Neural cell (in vitro differentiated cells): ENCODE measurements around the gene PLOD2. TPM values are rescaled to one million over a fixed set of nuclear protein-coding genes. Genes with fewer than 3 reads are reported as not detected.

Experiments
- H2AFZ ChIP-seq: fragments of 200-600, 300-800 bp; sonication (generic), shearing (Covaris generic); 2 replicates; pipeline ENCODE4 v1.6.0; 2014; ENCODE audit warnings: low read depth, mild to moderate bottlenecking, antibody characterized with exemption, low read length, moderate library complexity
- H3F3A ChIP-seq: fragments of 200-600 bp; shearing (Covaris generic); 2 replicates; pipeline ENCODE4 v1.6.1; 2016; ENCODE audit warnings: mild to moderate bottlenecking, moderate library complexity, mixed read lengths, antibody characterized with exemption, low read length; ENCODE audit not compliant: insufficient read depth, poor library complexity, severe bottlenecking
- H3K27ac ChIP-seq: fragments of 200-600, 300-800 bp; sonication (generic), shearing (Covaris generic); 2 replicates; pipeline ENCODE4 v1.5.1; 2014; ENCODE audit warnings: mild to moderate bottlenecking, low read length, moderate library complexity
- H3K27me3 ChIP-seq: fragments of 300-800, 200-600 bp; sonication (generic), shearing (Covaris generic); 2 replicates; pipeline ENCODE4 v1.6.0; 2014; ENCODE audit warnings: mild to moderate bottlenecking, low read depth, low read length, moderate library complexity; ENCODE audit not compliant: insufficient read depth
- H3K36me3 ChIP-seq: fragments of 300-800, 200-600 bp; sonication (generic), shearing (Covaris generic); 2 replicates; pipeline ENCODE4 v1.5.1; 2014; ENCODE audit warnings: mild to moderate bottlenecking, antibody characterized with exemption, low read length, moderate library complexity; ENCODE audit not compliant: insufficient read depth
- H3K4me2 ChIP-seq: fragments of 300-800, 200-600 bp; sonication (generic), shearing (Covaris generic); 2 replicates; pipeline ENCODE4 v1.6.0; 2014; ENCODE audit warnings: mild to moderate bottlenecking, low read length
- H3K4me3 ChIP-seq: fragments of 300-800, 200-600 bp; sonication (generic), shearing (Covaris generic); 2 replicates; pipeline ENCODE4 v1.5.1; 2014; ENCODE audit warnings: mild to moderate bottlenecking, low read length, moderate library complexity
- H3K79me2 ChIP-seq: fragments of 200-600 bp; shearing (Covaris generic); replicated peaks from 2 replicates; pipeline ENCODE4 v1.6.0; 2014; ENCODE audit warnings: mild to moderate bottlenecking, low read length, moderate library complexity; ENCODE audit not compliant: insufficient read depth
- H3K9ac ChIP-seq: fragments of 300-800, 200-600 bp; sonication (generic), shearing (Covaris generic); 2 replicates; pipeline ENCODE4 v1.6.1; 2016; ENCODE audit warnings: mild to moderate bottlenecking, low read length, mixed read lengths
- H3K9me2 ChIP-seq: fragments of 200-600 bp; shearing (Covaris generic); 2 replicates; pipeline ENCODE4 v1.6.1; 2016; ENCODE audit warnings: mild to moderate bottlenecking, low read length, mixed read lengths; ENCODE audit not compliant: insufficient read depth
- H3K9me3 ChIP-seq: fragments of 200-600, 300-800 bp; sonication (generic), shearing (Covaris generic); 2 replicates; pipeline ENCODE4 v1.6.1; 2016; ENCODE audit warnings: mild to moderate bottlenecking, mixed run types, low read length, moderate library complexity, mixed read lengths
- H4K20me1 ChIP-seq: fragments of 200-600 bp; shearing (Covaris generic); 2 replicates; pipeline ENCODE4 v1.6.1; 2016; ENCODE audit warnings: mild to moderate bottlenecking, mixed run types; ENCODE audit not compliant: insufficient read depth
- EP300 ChIP-seq: fragments of 450-650 bp; conservative IDR thresholded peaks from 2 replicates; pipeline ENCODE4 v1.6.1; 2014; ENCODE audit warnings: antibody characterized with exemption, mild to moderate bottlenecking, moderate library complexity; ENCODE audit not compliant: poor library complexity, severe bottlenecking
- EZH2 ChIP-seq: fragments of 200-600, 300-800 bp; shearing (Covaris generic), sonication (generic); IDR thresholded peaks from 2 replicates; pipeline ENCODE4 v1.6.1; 2014; ENCODE audit warnings: antibody characterized with exemption, low read length, borderline replicate concordance, mild to moderate bottlenecking; ENCODE audit not compliant: insufficient read depth, poor library complexity, severe bottlenecking
- MXI1 ChIP-seq: fragments of 450-650 bp; conservative IDR thresholded peaks from 2 replicates; pipeline ENCODE4 v1.6.1; 2014; ENCODE audit warnings: antibody characterized with exemption, mild to moderate bottlenecking; ENCODE audit not compliant: poor library complexity, severe bottlenecking
- POLR2AphosphoS5 ChIP-seq: IDR thresholded peaks from 2 replicates; pipeline ENCODE4 v1.6.1; 2012
- RAD21 ChIP-seq: fragments of 450-650 bp; conservative IDR thresholded peaks from 2 replicates; pipeline ENCODE4 v1.6.1; 2014; ENCODE audit warnings: antibody characterized with exemption, mild to moderate bottlenecking, moderate library complexity
- SMC3 ChIP-seq: fragments of 450-650 bp; conservative IDR thresholded peaks from 2 replicates; pipeline ENCODE4 v1.6.1; 2014; ENCODE audit warnings: antibody characterized with exemption, mild to moderate bottlenecking, moderate library complexity; ENCODE audit not compliant: poor library complexity
- TAF1 ChIP-seq: IDR thresholded peaks from 2 replicates; pipeline ENCODE4 v1.6.1; 2012; ENCODE audit warnings: low read depth
- polyA plus RNA-seq: library from polyadenylated mRNA; depleted of rRNA; stranded (reverse); fragments of >200 nt; gene quantifications from 2 replicates; pipeline ENCODE4 v1.2.3, GENCODE V29; 2014
- TF ChIP-seq, protein P1 (sequence below): IDR thresholded peaks from 2 replicates; pipeline ENCODE4 v1.6.1; 2012; ENCODE audit warnings: borderline replicate concordance
- TF ChIP-seq, protein P2 (sequence below): fragments of 450-650 bp; IDR thresholded peaks from 2 replicates; pipeline ENCODE4 v1.5.1; 2014; ENCODE audit warnings: antibody characterized with exemption, mild to moderate bottlenecking, moderate library complexity; ENCODE audit not compliant: poor library complexity, severe bottlenecking

The PLOD2 gene
- polyA plus RNA-seq, 1 donor from 2014 or later: 5.6 TPM

DNA sequence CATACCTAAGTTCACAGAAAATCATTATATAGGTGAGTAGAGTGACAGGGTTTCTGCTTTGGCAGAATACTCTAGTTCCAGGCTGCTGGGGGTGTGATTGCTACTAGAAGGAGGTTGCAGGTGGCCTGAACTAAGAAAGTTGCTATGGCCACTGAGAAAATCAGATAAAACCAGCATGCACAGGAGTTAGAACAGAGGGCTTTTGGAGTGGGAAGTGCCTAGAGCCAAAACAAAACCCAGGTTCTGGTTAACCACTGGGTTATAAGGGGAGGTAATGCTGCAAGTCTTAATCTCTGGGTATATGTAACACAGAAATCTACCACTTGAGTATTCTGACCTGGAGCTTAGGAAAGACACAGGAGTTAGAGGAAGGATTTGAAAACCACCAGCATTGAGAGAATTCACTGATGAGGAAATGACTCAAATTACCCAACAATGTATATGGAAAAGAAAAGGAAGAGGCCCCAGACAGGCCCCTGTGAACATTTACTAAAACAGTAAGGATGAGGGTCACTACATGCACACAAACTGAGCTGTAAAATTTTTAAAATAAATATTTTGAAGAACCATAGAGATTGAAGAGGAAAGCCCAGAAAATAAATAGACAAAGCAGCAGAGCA, 60.0 kb downstream of the PLOD2 start:
- Histone ChIP-seq H3K4me2 (no peak overlapping the region), H3K4me3 (no peak overlapping the region), H4K20me1 (no peaks in the 10 kb centered on the region), H3F3A (no peaks in the 10 kb centered on the region), H2AFZ (no peak overlapping the region), H3K9me3 (no peaks in the 10 kb centered on the region), H3K9ac (no peak overlapping the region), H3K27ac (no peak overlapping the region), H3K9me2 (no peaks in the 10 kb centered on the region), H3K79me2 (no peaks in the 10 kb centered on the region), H3K27me3 (no peaks in the 10 kb centered on the region), H3K36me3 (no peaks in the 10 kb centered on the region)
- no peak for TF ChIP-seq POLR2AphosphoS5

DNA sequence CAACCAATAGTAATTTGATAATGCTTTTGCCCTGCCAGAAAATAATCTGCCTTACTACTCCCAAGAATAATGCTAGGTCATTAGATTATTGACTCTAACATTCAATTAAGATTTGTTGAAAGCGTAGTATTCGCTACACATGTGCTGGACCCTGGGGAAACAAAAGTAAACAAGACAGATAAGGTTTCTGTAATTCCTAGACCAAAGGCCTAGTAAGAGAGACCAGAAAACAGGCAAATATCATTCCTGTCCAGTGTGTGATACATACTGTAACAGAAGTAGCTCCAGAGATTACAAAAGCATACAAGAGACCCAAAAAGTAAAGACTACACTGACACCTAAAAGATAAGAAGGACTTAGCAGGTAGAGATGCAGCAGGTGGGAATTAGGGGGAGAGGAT, 60.8 kb downstream of the PLOD2 start:
- no peaks in the 10 kb centered on the region for H3K79me2 ChIP-seq
- no peaks in the 10 kb centered on the region for H3K36me3 ChIP-seq
- H3K9ac ChIP-seq: no peak overlapping the region
- no peak overlapping the region for H3K4me3 ChIP-seq
- H4K20me1 ChIP-seq: no peaks in the 10 kb centered on the region
- H3K9me3 ChIP-seq: no peaks in the 10 kb centered on the region
- no peaks in the 10 kb centered on the region for H3F3A ChIP-seq
- no peaks in the 10 kb centered on the region for H3K27me3 ChIP-seq
- no peak for TF ChIP-seq RAD21
- no peak for TF ChIP-seq SMC3
- TF ChIP-seq POLR2AphosphoS5: no peak
- TF ChIP-seq TAF1: no peak
- no peak for TF ChIP-seq MXI1
- TF ChIP-seq, protein P1, sequence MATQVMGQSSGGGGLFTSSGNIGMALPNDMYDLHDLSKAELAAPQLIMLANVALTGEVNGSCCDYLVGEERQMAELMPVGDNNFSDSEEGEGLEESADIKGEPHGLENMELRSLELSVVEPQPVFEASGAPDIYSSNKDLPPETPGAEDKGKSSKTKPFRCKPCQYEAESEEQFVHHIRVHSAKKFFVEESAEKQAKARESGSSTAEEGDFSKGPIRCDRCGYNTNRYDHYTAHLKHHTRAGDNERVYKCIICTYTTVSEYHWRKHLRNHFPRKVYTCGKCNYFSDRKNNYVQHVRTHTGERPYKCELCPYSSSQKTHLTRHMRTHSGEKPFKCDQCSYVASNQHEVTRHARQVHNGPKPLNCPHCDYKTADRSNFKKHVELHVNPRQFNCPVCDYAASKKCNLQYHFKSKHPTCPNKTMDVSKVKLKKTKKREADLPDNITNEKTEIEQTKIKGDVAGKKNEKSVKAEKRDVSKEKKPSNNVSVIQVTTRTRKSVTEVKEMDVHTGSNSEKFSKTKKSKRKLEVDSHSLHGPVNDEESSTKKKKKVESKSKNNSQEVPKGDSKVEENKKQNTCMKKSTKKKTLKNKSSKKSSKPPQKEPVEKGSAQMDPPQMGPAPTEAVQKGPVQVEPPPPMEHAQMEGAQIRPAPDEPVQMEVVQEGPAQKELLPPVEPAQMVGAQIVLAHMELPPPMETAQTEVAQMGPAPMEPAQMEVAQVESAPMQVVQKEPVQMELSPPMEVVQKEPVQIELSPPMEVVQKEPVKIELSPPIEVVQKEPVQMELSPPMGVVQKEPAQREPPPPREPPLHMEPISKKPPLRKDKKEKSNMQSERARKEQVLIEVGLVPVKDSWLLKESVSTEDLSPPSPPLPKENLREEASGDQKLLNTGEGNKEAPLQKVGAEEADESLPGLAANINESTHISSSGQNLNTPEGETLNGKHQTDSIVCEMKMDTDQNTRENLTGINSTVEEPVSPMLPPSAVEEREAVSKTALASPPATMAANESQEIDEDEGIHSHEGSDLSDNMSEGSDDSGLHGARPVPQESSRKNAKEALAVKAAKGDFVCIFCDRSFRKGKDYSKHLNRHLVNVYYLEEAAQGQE: no peak
- TF ChIP-seq, protein P2, sequence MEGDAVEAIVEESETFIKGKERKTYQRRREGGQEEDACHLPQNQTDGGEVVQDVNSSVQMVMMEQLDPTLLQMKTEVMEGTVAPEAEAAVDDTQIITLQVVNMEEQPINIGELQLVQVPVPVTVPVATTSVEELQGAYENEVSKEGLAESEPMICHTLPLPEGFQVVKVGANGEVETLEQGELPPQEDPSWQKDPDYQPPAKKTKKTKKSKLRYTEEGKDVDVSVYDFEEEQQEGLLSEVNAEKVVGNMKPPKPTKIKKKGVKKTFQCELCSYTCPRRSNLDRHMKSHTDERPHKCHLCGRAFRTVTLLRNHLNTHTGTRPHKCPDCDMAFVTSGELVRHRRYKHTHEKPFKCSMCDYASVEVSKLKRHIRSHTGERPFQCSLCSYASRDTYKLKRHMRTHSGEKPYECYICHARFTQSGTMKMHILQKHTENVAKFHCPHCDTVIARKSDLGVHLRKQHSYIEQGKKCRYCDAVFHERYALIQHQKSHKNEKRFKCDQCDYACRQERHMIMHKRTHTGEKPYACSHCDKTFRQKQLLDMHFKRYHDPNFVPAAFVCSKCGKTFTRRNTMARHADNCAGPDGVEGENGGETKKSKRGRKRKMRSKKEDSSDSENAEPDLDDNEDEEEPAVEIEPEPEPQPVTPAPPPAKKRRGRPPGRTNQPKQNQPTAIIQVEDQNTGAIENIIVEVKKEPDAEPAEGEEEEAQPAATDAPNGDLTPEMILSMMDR: no peak
- TF ChIP-seq EP300: no peak
- TF ChIP-seq EZH2: no peak
- H3K4me2 ChIP-seq: no peak overlapping the region
- no peak overlapping the region for H3K27ac ChIP-seq
- H3K9me2 ChIP-seq: no peaks in the 10 kb centered on the region
- H2AFZ ChIP-seq: no peak overlapping the region

DNA sequence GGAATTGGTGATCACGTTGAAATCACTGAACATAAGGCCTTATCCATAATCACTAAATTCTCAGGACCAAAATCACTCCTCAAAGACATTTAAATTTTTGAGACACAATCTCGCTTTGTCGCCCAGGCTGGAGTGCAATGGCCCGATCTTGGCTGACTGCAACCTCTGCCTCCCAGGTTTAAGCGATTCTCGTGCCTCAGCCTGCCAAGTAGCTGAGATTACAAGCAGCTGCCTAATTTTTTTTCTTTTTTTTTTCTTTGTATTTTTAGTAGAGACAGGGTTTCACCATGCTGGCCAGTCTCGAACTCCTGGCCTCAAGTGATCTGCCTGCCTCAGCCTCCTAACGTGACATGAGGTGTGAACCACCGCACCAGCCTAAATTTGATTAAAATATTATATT, 61.7 kb downstream of the PLOD2 start:
- TF ChIP-seq MXI1: no peak
- TF ChIP-seq POLR2AphosphoS5: no peak
- TF ChIP-seq, protein P1: no peak
- TF ChIP-seq TAF1: no peak
- TF ChIP-seq, protein P2: no peak
- no peak for TF ChIP-seq EZH2
- TF ChIP-seq EP300: no peak
- TF ChIP-seq RAD21: no peak
- TF ChIP-seq SMC3: no peak
- no peaks in the 10 kb centered on the region for H3K27me3 ChIP-seq

More for the DNA sequence above, 61.7 kb downstream of the PLOD2 start:
- no peaks in the 10 kb centered on the region for H3K79me2 ChIP-seq
- H3K9me3 ChIP-seq: no peaks in the 10 kb centered on the region
- no peak overlapping the region for H2AFZ ChIP-seq
- H3K4me2 ChIP-seq: no peak overlapping the region
- H3K27ac ChIP-seq: no peak overlapping the region
- H3K9me2 ChIP-seq: no peaks in the 10 kb centered on the region
- H3K9ac ChIP-seq: no peak overlapping the region
- H3K36me3 ChIP-seq: no peaks in the 10 kb centered on the region
- no peaks in the 10 kb centered on the region for H4K20me1 ChIP-seq
- H3F3A ChIP-seq: no peaks in the 10 kb centered on the region
- no peak overlapping the region for H3K4me3 ChIP-seq
